Neural cell (in vitro differentiated cells): ENCODE measurements around the gene GLCE. TPM values are rescaled to one million over a fixed set of nuclear protein-coding genes. Genes with fewer than 3 reads are reported as not detected.

ENCODE experiments used
- H2AFZ ChIP-seq: fragments of 200-600, 300-800 bp; sonication (generic), shearing (Covaris generic); 2 replicates; pipeline ENCODE4 v1.6.0; 2014; ENCODE audit warnings: low read depth, mild to moderate bottlenecking, antibody characterized with exemption, low read length, moderate library complexity
- H3F3A ChIP-seq: fragments of 200-600 bp; shearing (Covaris generic); 2 replicates; pipeline ENCODE4 v1.6.1; 2016; ENCODE audit warnings: mild to moderate bottlenecking, moderate library complexity, mixed read lengths, antibody characterized with exemption, low read length; ENCODE audit not compliant: insufficient read depth, poor library complexity, severe bottlenecking
- H3K27ac ChIP-seq: fragments of 200-600, 300-800 bp; sonication (generic), shearing (Covaris generic); 2 replicates; pipeline ENCODE4 v1.5.1; 2014; ENCODE audit warnings: mild to moderate bottlenecking, low read length, moderate library complexity
- H3K27me3 ChIP-seq: fragments of 300-800, 200-600 bp; sonication (generic), shearing (Covaris generic); 2 replicates; pipeline ENCODE4 v1.6.0; 2014; ENCODE audit warnings: mild to moderate bottlenecking, low read depth, low read length, moderate library complexity; ENCODE audit not compliant: insufficient read depth
- H3K36me3 ChIP-seq: fragments of 300-800, 200-600 bp; sonication (generic), shearing (Covaris generic); 2 replicates; pipeline ENCODE4 v1.5.1; 2014; ENCODE audit warnings: mild to moderate bottlenecking, antibody characterized with exemption, low read length, moderate library complexity; ENCODE audit not compliant: insufficient read depth
- H3K4me2 ChIP-seq: fragments of 300-800, 200-600 bp; sonication (generic), shearing (Covaris generic); 2 replicates; pipeline ENCODE4 v1.6.0; 2014; ENCODE audit warnings: mild to moderate bottlenecking, low read length
- H3K4me3 ChIP-seq: fragments of 300-800, 200-600 bp; sonication (generic), shearing (Covaris generic); 2 replicates; pipeline ENCODE4 v1.5.1; 2014; ENCODE audit warnings: mild to moderate bottlenecking, low read length, moderate library complexity
- H3K79me2 ChIP-seq: fragments of 200-600 bp; shearing (Covaris generic); replicated peaks from 2 replicates; pipeline ENCODE4 v1.6.0; 2014; ENCODE audit warnings: mild to moderate bottlenecking, low read length, moderate library complexity; ENCODE audit not compliant: insufficient read depth
- H3K9ac ChIP-seq: fragments of 300-800, 200-600 bp; sonication (generic), shearing (Covaris generic); 2 replicates; pipeline ENCODE4 v1.6.1; 2016; ENCODE audit warnings: mild to moderate bottlenecking, low read length, mixed read lengths
- H3K9me2 ChIP-seq: fragments of 200-600 bp; shearing (Covaris generic); 2 replicates; pipeline ENCODE4 v1.6.1; 2016; ENCODE audit warnings: mild to moderate bottlenecking, low read length, mixed read lengths; ENCODE audit not compliant: insufficient read depth
- H3K9me3 ChIP-seq: fragments of 200-600, 300-800 bp; sonication (generic), shearing (Covaris generic); 2 replicates; pipeline ENCODE4 v1.6.1; 2016; ENCODE audit warnings: mild to moderate bottlenecking, mixed run types, low read length, moderate library complexity, mixed read lengths
- H4K20me1 ChIP-seq: fragments of 200-600 bp; shearing (Covaris generic); 2 replicates; pipeline ENCODE4 v1.6.1; 2016; ENCODE audit warnings: mild to moderate bottlenecking, mixed run types; ENCODE audit not compliant: insufficient read depth
- EP300 ChIP-seq: fragments of 450-650 bp; conservative IDR thresholded peaks from 2 replicates; pipeline ENCODE4 v1.6.1; 2014; ENCODE audit warnings: antibody characterized with exemption, mild to moderate bottlenecking, moderate library complexity; ENCODE audit not compliant: poor library complexity, severe bottlenecking
- EZH2 ChIP-seq: fragments of 200-600, 300-800 bp; shearing (Covaris generic), sonication (generic); IDR thresholded peaks from 2 replicates; pipeline ENCODE4 v1.6.1; 2014; ENCODE audit warnings: antibody characterized with exemption, low read length, borderline replicate concordance, mild to moderate bottlenecking; ENCODE audit not compliant: insufficient read depth, poor library complexity, severe bottlenecking
- MXI1 ChIP-seq: fragments of 450-650 bp; conservative IDR thresholded peaks from 2 replicates; pipeline ENCODE4 v1.6.1; 2014; ENCODE audit warnings: antibody characterized with exemption, mild to moderate bottlenecking; ENCODE audit not compliant: poor library complexity, severe bottlenecking
- POLR2AphosphoS5 ChIP-seq: IDR thresholded peaks from 2 replicates; pipeline ENCODE4 v1.6.1; 2012
- RAD21 ChIP-seq: fragments of 450-650 bp; conservative IDR thresholded peaks from 2 replicates; pipeline ENCODE4 v1.6.1; 2014; ENCODE audit warnings: antibody characterized with exemption, mild to moderate bottlenecking, moderate library complexity
- SMC3 ChIP-seq: fragments of 450-650 bp; conservative IDR thresholded peaks from 2 replicates; pipeline ENCODE4 v1.6.1; 2014; ENCODE audit warnings: antibody characterized with exemption, mild to moderate bottlenecking, moderate library complexity; ENCODE audit not compliant: poor library complexity
- TAF1 ChIP-seq: IDR thresholded peaks from 2 replicates; pipeline ENCODE4 v1.6.1; 2012; ENCODE audit warnings: low read depth
- polyA plus RNA-seq: library from polyadenylated mRNA; depleted of rRNA; stranded (reverse); fragments of >200 nt; gene quantifications from 2 replicates; pipeline ENCODE4 v1.2.3, GENCODE V29; 2014
- TF ChIP-seq, protein P1 (sequence below): IDR thresholded peaks from 2 replicates; pipeline ENCODE4 v1.6.1; 2012; ENCODE audit warnings: borderline replicate concordance
- TF ChIP-seq, protein P2 (sequence below): fragments of 450-650 bp; IDR thresholded peaks from 2 replicates; pipeline ENCODE4 v1.5.1; 2014; ENCODE audit warnings: antibody characterized with exemption, mild to moderate bottlenecking, moderate library complexity; ENCODE audit not compliant: poor library complexity, severe bottlenecking

The GLCE gene
- polyA plus RNA-seq, 1 donor from 2014 or later, result 31.5 TPM

DNA sequence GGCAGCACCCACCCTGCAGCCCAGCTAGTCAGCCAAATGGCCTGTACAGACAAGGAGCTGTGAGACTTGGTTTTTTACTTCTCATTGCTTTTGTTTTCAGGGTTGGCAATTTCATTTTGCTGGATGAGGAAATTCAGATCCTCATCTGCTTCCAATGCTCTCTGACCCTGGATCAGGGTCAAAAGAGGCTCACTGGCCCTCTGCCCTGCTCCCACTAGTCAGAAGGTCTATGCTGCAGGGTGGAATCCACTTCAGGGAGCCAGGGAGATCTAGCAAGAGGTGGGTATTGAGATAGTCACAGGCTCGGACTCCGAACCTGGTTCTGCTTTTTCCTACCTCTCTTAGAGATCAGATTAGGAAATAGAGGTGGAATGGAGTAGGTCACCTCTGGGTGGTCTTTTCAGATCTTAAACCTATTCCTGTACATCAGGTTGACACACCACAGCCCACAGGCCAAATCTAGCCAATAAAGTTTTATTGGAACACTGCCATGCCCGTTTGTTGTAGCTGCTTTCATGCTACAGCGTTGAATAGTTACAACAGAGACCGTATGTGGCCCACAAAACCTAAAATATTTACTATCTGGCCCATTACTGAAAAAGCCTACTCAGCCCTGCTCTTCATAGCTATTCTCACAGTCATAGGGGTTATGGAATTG lies 26.4 kb upstream of the GLCE start:
- H2AFZ ChIP-seq, result no peak overlapping the region
- H3K9me2 ChIP-seq, result no peaks in the 10 kb centered on the region
- H4K20me1 ChIP-seq, result no peaks in the 10 kb centered on the region
- no peaks in the 10 kb centered on the region for H3K36me3 ChIP-seq
- no peak overlapping the region for H3K4me2 ChIP-seq
- no peak overlapping the region for H3K27ac ChIP-seq
- no peak overlapping the region for H3K9ac ChIP-seq
- no peaks in the 10 kb centered on the region for H3K79me2 ChIP-seq
- TF ChIP-seq TAF1 (no peak), POLR2AphosphoS5 (no peak)
- TF ChIP-seq, protein P1, sequence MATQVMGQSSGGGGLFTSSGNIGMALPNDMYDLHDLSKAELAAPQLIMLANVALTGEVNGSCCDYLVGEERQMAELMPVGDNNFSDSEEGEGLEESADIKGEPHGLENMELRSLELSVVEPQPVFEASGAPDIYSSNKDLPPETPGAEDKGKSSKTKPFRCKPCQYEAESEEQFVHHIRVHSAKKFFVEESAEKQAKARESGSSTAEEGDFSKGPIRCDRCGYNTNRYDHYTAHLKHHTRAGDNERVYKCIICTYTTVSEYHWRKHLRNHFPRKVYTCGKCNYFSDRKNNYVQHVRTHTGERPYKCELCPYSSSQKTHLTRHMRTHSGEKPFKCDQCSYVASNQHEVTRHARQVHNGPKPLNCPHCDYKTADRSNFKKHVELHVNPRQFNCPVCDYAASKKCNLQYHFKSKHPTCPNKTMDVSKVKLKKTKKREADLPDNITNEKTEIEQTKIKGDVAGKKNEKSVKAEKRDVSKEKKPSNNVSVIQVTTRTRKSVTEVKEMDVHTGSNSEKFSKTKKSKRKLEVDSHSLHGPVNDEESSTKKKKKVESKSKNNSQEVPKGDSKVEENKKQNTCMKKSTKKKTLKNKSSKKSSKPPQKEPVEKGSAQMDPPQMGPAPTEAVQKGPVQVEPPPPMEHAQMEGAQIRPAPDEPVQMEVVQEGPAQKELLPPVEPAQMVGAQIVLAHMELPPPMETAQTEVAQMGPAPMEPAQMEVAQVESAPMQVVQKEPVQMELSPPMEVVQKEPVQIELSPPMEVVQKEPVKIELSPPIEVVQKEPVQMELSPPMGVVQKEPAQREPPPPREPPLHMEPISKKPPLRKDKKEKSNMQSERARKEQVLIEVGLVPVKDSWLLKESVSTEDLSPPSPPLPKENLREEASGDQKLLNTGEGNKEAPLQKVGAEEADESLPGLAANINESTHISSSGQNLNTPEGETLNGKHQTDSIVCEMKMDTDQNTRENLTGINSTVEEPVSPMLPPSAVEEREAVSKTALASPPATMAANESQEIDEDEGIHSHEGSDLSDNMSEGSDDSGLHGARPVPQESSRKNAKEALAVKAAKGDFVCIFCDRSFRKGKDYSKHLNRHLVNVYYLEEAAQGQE, result no peak
- H3F3A ChIP-seq, result no peaks in the 10 kb centered on the region
- no peak overlapping the region for H3K4me3 ChIP-seq
- H3K9me3 ChIP-seq, result no peaks in the 10 kb centered on the region
- no peaks in the 10 kb centered on the region for H3K27me3 ChIP-seq

DNA sequence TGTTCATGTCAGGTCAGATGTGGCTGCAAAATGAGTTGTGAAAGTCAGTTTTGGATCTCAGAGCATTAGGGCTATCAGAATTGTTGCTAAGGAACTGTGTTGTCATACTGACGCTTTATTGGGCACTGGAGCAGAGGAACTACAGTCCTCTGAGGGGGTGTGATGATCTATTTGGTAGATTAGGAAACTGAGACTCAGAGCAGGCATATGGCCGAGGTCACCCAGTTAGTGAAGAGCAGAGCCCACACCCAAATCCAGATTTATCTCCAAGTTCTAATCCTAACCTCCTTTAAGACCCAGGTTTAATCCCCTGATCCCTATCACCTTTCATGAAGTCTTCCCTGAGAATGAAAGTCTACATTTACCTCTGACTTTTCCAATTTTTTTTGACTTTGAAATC lies 25.6 kb upstream of the GLCE start:
- TF ChIP-seq SMC3, result no peak
- TF ChIP-seq RAD21, result no peak
- TF ChIP-seq, protein P2, sequence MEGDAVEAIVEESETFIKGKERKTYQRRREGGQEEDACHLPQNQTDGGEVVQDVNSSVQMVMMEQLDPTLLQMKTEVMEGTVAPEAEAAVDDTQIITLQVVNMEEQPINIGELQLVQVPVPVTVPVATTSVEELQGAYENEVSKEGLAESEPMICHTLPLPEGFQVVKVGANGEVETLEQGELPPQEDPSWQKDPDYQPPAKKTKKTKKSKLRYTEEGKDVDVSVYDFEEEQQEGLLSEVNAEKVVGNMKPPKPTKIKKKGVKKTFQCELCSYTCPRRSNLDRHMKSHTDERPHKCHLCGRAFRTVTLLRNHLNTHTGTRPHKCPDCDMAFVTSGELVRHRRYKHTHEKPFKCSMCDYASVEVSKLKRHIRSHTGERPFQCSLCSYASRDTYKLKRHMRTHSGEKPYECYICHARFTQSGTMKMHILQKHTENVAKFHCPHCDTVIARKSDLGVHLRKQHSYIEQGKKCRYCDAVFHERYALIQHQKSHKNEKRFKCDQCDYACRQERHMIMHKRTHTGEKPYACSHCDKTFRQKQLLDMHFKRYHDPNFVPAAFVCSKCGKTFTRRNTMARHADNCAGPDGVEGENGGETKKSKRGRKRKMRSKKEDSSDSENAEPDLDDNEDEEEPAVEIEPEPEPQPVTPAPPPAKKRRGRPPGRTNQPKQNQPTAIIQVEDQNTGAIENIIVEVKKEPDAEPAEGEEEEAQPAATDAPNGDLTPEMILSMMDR, result no peak
- TF ChIP-seq TAF1, result no peak
- TF ChIP-seq EZH2, result no peak
- no peak for TF ChIP-seq EP300
- TF ChIP-seq POLR2AphosphoS5, result no peak
- TF ChIP-seq MXI1, result no peak
- TF ChIP-seq, protein P1, result no peak
- H3K9me2 ChIP-seq, result no peaks in the 10 kb centered on the region
- H4K20me1 ChIP-seq, result no peaks in the 10 kb centered on the region
- no peak overlapping the region for H2AFZ ChIP-seq
- no peaks in the 10 kb centered on the region for H3K79me2 ChIP-seq
- H3K9me3 ChIP-seq, result no peaks in the 10 kb centered on the region
- no peak overlapping the region for H3K4me2 ChIP-seq
- no peak overlapping the region for H3K27ac ChIP-seq
- H3F3A ChIP-seq, result no peaks in the 10 kb centered on the region
- no peak overlapping the region for H3K9ac ChIP-seq
- no peaks in the 10 kb centered on the region for H3K27me3 ChIP-seq
- H3K4me3 ChIP-seq, result no peak overlapping the region
- H3K36me3 ChIP-seq, result no peaks in the 10 kb centered on the region
